H1 (cell line): Measurements from ENCODE around the gene TJP3. TPM values are rescaled to one million over a fixed set of nuclear protein-coding genes. Genes with fewer than 3 reads are reported as not detected.

Source experiments
- CTCF ChIA-PET: fragments of 300-600 bp; sonication (Branson Sonifier 250); formaldehyde crosslinking; loops from one replicate; lab custom pipeline; 2021; ENCODE audit not compliant: partially characterized antibody; lab: Charles Lee
- POLR2A ChIA-PET: fragments of 300-600 bp; sonication (Branson Sonifier 250); formaldehyde crosslinking; loops from one replicate; lab custom pipeline; 2021; ENCODE audit warnings: inconsistent platforms; ENCODE audit not compliant: partially characterized antibody; lab: Charles Lee
- DNase-seq, 2 experiments: peaks; one replicate each; pipeline versions ENCODE4 v3.0.0 to v3.0.0-alpha.2; 2010 to 2022; ENCODE audit warnings: low spot score in 2 of 2, low read depth in 1 of 2, mixed read lengths in 1 of 2
- FAIRE-seq: peaks from 2 replicates; lab custom pipeline; 2011; peaks lifted over from hg19 to GRCh38; lab: Jason Lieb, UNC
- H2AFZ ChIP-seq: 2 replicates; pipeline ENCODE4 v1.8.1; 2012; ENCODE audit warnings: low read length, inconsistent platforms
- H2AK5ac ChIP-seq: 2 replicates; pipeline ENCODE4 v1.6.1; 2013; ENCODE audit warnings: low read depth, low read length
- H2BK120ac ChIP-seq: replicated peaks from 2 replicates; pipeline ENCODE3; 2013; ENCODE audit warnings: low read depth, low read length, inconsistent platforms
- H2BK12ac ChIP-seq: 2 replicates; pipeline ENCODE4 v1.6.1; 2013; ENCODE audit warnings: low read depth, low read length
- H2BK15ac ChIP-seq: 2 replicates; pipeline ENCODE4 v1.6.1; 2013; ENCODE audit warnings: low read length
- H2BK20ac ChIP-seq: 2 replicates; pipeline ENCODE4 v1.6.1; 2013; ENCODE audit warnings: low read length
- H2BK5ac ChIP-seq: 2 replicates; pipeline ENCODE4 v1.6.1; 2013; ENCODE audit warnings: low read depth, low read length
- H3K14ac ChIP-seq: 2 replicates; pipeline ENCODE4 v1.6.1; 2013; ENCODE audit warnings: inconsistent platforms; ENCODE audit not compliant: insufficient read length
- H3K18ac ChIP-seq: 2 replicates; pipeline ENCODE4 v1.6.1; 2013; ENCODE audit warnings: low read length; ENCODE audit errors: extremely low read depth
- H3K23ac ChIP-seq: 2 replicates; pipeline ENCODE4 v1.6.1; 2013; ENCODE audit warnings: inconsistent platforms; ENCODE audit not compliant: insufficient read length
- H3K23me2 ChIP-seq: 2 replicates; pipeline ENCODE4 v1.6.1; 2013; ENCODE audit warnings: low read depth, low read length
- H3K27ac ChIP-seq: 2 replicates; pipeline ENCODE4 v1.6.1; 2011; ENCODE audit warnings: low read depth, low read length, inconsistent platforms
- H3K27me3 ChIP-seq, 4 experiments: replicated peaks in 1 of 4; 1 replicate in 1 of 4; 2 replicates in 3 of 4; pipeline versions ENCODE4 v1.6.1 to v1.8.1; 2011 to 2013; ENCODE audit warnings: low read length in 3 of 4, mild to moderate bottlenecking in 3 of 4, inconsistent platforms in 2 of 4, mixed read lengths in 2 of 4, moderate library complexity in 1 of 4; ENCODE audit not compliant: control insufficient read depth in 3 of 4, insufficient read depth in 3 of 4; ENCODE audit errors: extremely low read depth in 1 of 4
- H3K36me3 ChIP-seq, 4 experiments: 2 replicates each; pipeline versions ENCODE4 v1.6.1 to v1.8.1; 2011 to 2013; ENCODE audit warnings: mild to moderate bottlenecking in 4 of 4, low read length in 3 of 4, moderate library complexity in 2 of 4, control low read depth in 1 of 4, inconsistent platforms in 1 of 4; ENCODE audit not compliant: insufficient read depth in 4 of 4, control insufficient read depth in 2 of 4
- H3K4ac ChIP-seq: replicated peaks from 2 replicates; pipeline ENCODE3; 2013; ENCODE audit warnings: low read length, low read depth, mixed read lengths, inconsistent platforms; ENCODE audit not compliant: insufficient read length
- H3K4me1 ChIP-seq, 4 experiments: replicated peaks in 1 of 4; 1 replicate in 1 of 4; 2 replicates in 3 of 4; pipeline versions ENCODE4 v1.6.1 to v1.8.1; 2011 to 2013; ENCODE audit warnings: low read length in 3 of 4, inconsistent platforms in 2 of 4, mixed read lengths in 1 of 4; ENCODE audit not compliant: insufficient read depth in 4 of 4, control insufficient read depth in 3 of 4
- H3K4me2 ChIP-seq, 2 experiments: 2 replicates each; pipeline versions ENCODE4 v1.6.1 to v1.8.1; 2011 to 2013; ENCODE audit warnings: low read depth in 2 of 2, low read length in 2 of 2, control low read depth in 1 of 2, inconsistent platforms in 1 of 2, mild to moderate bottlenecking in 1 of 2; ENCODE audit not compliant: insufficient read depth in 1 of 2
- H3K4me3 ChIP-seq, 4 experiments: fragments of 200-600, 300-600 bp in 1 of 4; sonication (generic), shearing (Covaris generic), sonication (Bioruptor Twin) in 1 of 4; 2 replicates each; pipeline versions ENCODE4 v1.5.1 to v1.8.1; 2011 to 2016; ENCODE audit warnings: low read length in 4 of 4, low read depth in 3 of 4, control low read depth in 2 of 4, inconsistent platforms in 2 of 4, mild to moderate bottlenecking in 2 of 4, mixed read lengths in 1 of 4, moderate library complexity in 1 of 4; ENCODE audit not compliant: insufficient read depth in 2 of 4; ENCODE audit errors: extremely low read depth in 1 of 4
- H3K56ac ChIP-seq: replicated peaks from 2 replicates; pipeline ENCODE3; 2013; ENCODE audit warnings: low read depth, mild to moderate bottlenecking, mixed read lengths, low read length, inconsistent platforms; ENCODE audit not compliant: insufficient read length
- H3K79me1 ChIP-seq: 2 replicates; pipeline ENCODE4 v1.6.1; 2013; ENCODE audit warnings: low read depth, low read length, control low read depth
- H3K79me2 ChIP-seq, 2 experiments: 2 replicates each; pipeline versions ENCODE4 v1.6.1 to v1.8.1; 2012 to 2013; ENCODE audit warnings: low read length in 2 of 2, mild to moderate bottlenecking in 2 of 2, inconsistent platforms in 1 of 2; ENCODE audit not compliant: insufficient read depth in 2 of 2, control insufficient read depth in 1 of 2
- H3K9ac ChIP-seq, 4 experiments: replicated peaks in 1 of 4; 1 replicate in 1 of 4; 2 replicates in 3 of 4; pipeline versions ENCODE4 v1.6.1 to v1.8.1; 2011 to 2013; ENCODE audit warnings: low read depth in 3 of 4, low read length in 3 of 4, control low read depth in 2 of 4, mild to moderate bottlenecking in 2 of 4, moderate library complexity in 2 of 4, inconsistent platforms in 1 of 4; ENCODE audit errors: extremely low read depth in 1 of 4
- H3K9me3 ChIP-seq, 2 experiments: 2 replicates each; pipeline versions ENCODE4 v1.6.1 to v1.8.1; 2012 to 2013; ENCODE audit warnings: mild to moderate bottlenecking in 2 of 2, moderate library complexity in 2 of 2, control low read depth in 1 of 2, inconsistent platforms in 1 of 2, low read depth in 1 of 2, low read length in 1 of 2, mixed read lengths in 1 of 2; ENCODE audit not compliant: insufficient read depth in 2 of 2
- H4K20me1 ChIP-seq, 2 experiments: replicated peaks in 1 of 2; 2 replicates each; pipeline versions ENCODE3 to v1.8.1; 2011 to 2013; ENCODE audit warnings: inconsistent platforms in 2 of 2, low read length in 2 of 2, mild to moderate bottlenecking in 1 of 2; ENCODE audit not compliant: insufficient read depth in 2 of 2, control insufficient read depth in 1 of 2
- H4K5ac ChIP-seq: 2 replicates; pipeline ENCODE4 v1.6.1; 2013; ENCODE audit warnings: low read length, low read depth, mixed read lengths, inconsistent platforms; ENCODE audit not compliant: insufficient read length
- H4K8ac ChIP-seq: 2 replicates; pipeline ENCODE4 v1.8.0; 2013; ENCODE audit warnings: mild to moderate bottlenecking, moderate library complexity, low read length, inconsistent platforms; ENCODE audit not compliant: insufficient read depth; ENCODE audit errors: extremely low read depth
- H4K91ac ChIP-seq: replicated peaks from 2 replicates; pipeline ENCODE3; 2013; ENCODE audit warnings: low read length, mixed read lengths, inconsistent platforms; ENCODE audit not compliant: insufficient read length
- BCL11A ChIP-seq, 2 experiments: IDR thresholded peaks; one replicate each; pipeline ENCODE4 v1.6.1; 2011; ENCODE audit warnings: low read depth in 2 of 2, low read length in 2 of 2, mild to moderate bottlenecking in 2 of 2
- CBX8 ChIP-seq: fragments of 300-800, 300-1000 bp; sonication (generic); IDR thresholded peaks from 2 replicates; pipeline ENCODE4 v1.7.1; 2016; ENCODE audit warnings: low read depth, low read length, borderline replicate concordance
- CHD2 ChIP-seq: IDR thresholded peaks from 2 replicates; pipeline ENCODE4 v1.6.1; 2012; ENCODE audit warnings: low read length, improper control_type of control experiment
- CREB1 ChIP-seq: IDR thresholded peaks from 2 replicates; pipeline ENCODE4 v1.6.1; 2012; ENCODE audit warnings: inconsistent platforms
- FOSL1 ChIP-seq: IDR thresholded peaks from 2 replicates; pipeline ENCODE4 v1.6.1; 2011; ENCODE audit warnings: mild to moderate bottlenecking, low read depth, low read length, moderate library complexity; ENCODE audit not compliant: insufficient read depth
- RNF2 ChIP-seq: fragments of 200-900, 300-1000 bp; sonication (generic); IDR thresholded peaks from 2 replicates; pipeline ENCODE4 v1.7.1; 2016; ENCODE audit warnings: borderline replicate concordance, low read depth, mild to moderate bottlenecking, antibody characterized with exemption, low read length; ENCODE audit not compliant: poor library complexity, severe bottlenecking; ENCODE audit errors: missing control alignments
- TBP ChIP-seq: IDR thresholded peaks from 2 replicates; pipeline ENCODE4 v1.6.1; 2011; ENCODE audit warnings: low read depth, low read length, improper control_type of control experiment
- ZNF274 ChIP-seq: IDR thresholded peaks from 2 replicates; pipeline ENCODE4 v1.7.0; 2012; ENCODE audit warnings: low read length, borderline replicate concordance; ENCODE audit errors: extremely low read depth
- WGBS, 2 experiments: shearing (Covaris generic) in 1 of 2; methylation state at CpG; one replicate each; pipeline versions ENCODE4 v1.1.6 to v1.1.7; 2013 to 2015; ENCODE audit warnings: low lambda C conversion rate in 2 of 2, mixed read lengths in 2 of 2, inconsistent platforms in 1 of 2, low coverage in 1 of 2, missing lambda C conversion rate in 1 of 2; ENCODE audit not compliant: insufficient replicate concordance in 2 of 2, insufficient coverage in 1 of 2, insufficient read length in 1 of 2; ENCODE audit errors: extremely low coverage in 1 of 2, missing lambda C conversion rate in 1 of 2; 5-methylcytosine and 5-hydroxymethylcytosine counted together
- polyA plus RNA-seq, 7 experiments: library from polyadenylated mRNA; depleted of rRNA in 3 of 7; stranded (reverse) in 5 of 7; unstranded in 2 of 7; fragments of >200 nt in 5 of 7; fragments of 200-250 nt in 2 of 7; gene quantifications; 1 replicate in 5 of 7; 2 replicates in 1 of 7; 4 replicates in 1 of 7; pipeline versions ENCODE4 v1.2.1 to v1.2.3, GENCODE V29; 2011 to 2013; ENCODE audit warnings: missing spikeins in 2 of 7, mixed read lengths in 2 of 7
- total RNA-seq: library from RNA; stranded (reverse); fragmentation: NEBNext Ultra II Directional; extraction: Animal tissue kit (Norgen Biotek cat#: 25700); gene quantifications from 2 replicates; pipeline ENCODE4 v1.2.1, GENCODE V29; 2021

TJP3 gene
- total and polyA plus RNA-seq, 2 of the 8 experiments (the other 6 are each of a cell fraction or from before 2014, with no cell fraction given): 17.1 to 26.1 TPM

GRCh38 chr19:3771906-3772455, 63.8 kb downstream of the TJP3 start, which contains the start of gene RAX2:
TSS of gene RAX2 (minus strand) at chr19:3772228. CDS start at chr19:3771742, 486 bp downstream.
- no peak within 1 kb of the TSS for H2BK20ac ChIP-seq
- H3K9ac ChIP-seq: no peak within 1 kb of the TSS
- no peak within 1 kb of the TSS for H3K14ac ChIP-seq
- peaks cover 0 to 5% (median 1%) of the 10 kb centered on the region in 4 experiments; a peak in 5 of 8 replicates for H3K36me3 ChIP-seq
- H3K4me2 ChIP-seq: peak within 1 kb of the TSS in 1 of 2 experiments; percentile 3; a peak in 2 of 4 replicates
- H2BK120ac ChIP-seq: no peak within 1 kb of the TSS
- ChIA-PET POLR2A (interaction anchor here (1.3 to 3.8 kb wide), 3 partner anchors 9 to 216 kb away, joined by 3 to 23 read pairs (median 3); partner anchors contain the start of gene MRPL54), CTCF (interaction anchor here (3.3 kb wide), 1 partner anchor 12 kb away, joined by 17 read pairs; no protein-coding TSS in a partner anchor)
- TF ChIP-seq RNF2 (no peak), CHD2 (no peak), CREB1 (no peak), FOSL1 (no peak), CBX8 (no peak), TBP (no peak), ZNF274 (no peak), BCL11A (IDR thresholded peaks at IDR 0.05; ENCODE audit: low read depth in 2 of 2, low read length in 2 of 2) (no peak)
- peaks cover 0 to 7% (median 2%) of the 10 kb centered on the region in 4 experiments; a peak in 2 of 7 replicates for H3K4me1 ChIP-seq
- no peak within 1 kb of the TSS for H2AK5ac ChIP-seq
- no peak within 1 kb of the TSS; the same call in 1 of the 2 replicates for H3K18ac ChIP-seq
- 82% methylated on average over 18 of the region's 23 CpGs; no CpG with 5 or more reads in 1 of the 2 experiments for WGBS, 2 experiments
- H2BK5ac ChIP-seq: peak within 1 kb of the TSS; percentile 26; the same call in 1 of the 2 replicates
- H2AFZ ChIP-seq: no peak within 1 kb of the TSS
- no peak within 1 kb of the TSS for H4K5ac ChIP-seq
- H3K79me2 ChIP-seq: no peaks in the 10 kb centered on the region
- no peak within 1 kb of the TSS for H3K23ac ChIP-seq
- H3K4ac ChIP-seq: no peak within 1 kb of the TSS
- no peak within 1 kb of the TSS for H2BK15ac ChIP-seq
- no peaks in the 10 kb centered on the region for H3K27me3 ChIP-seq
- H3K9me3 ChIP-seq: no peaks in the 10 kb centered on the region
- peaks cover 0 to 5% of the 10 kb centered on the region in 2 experiments for H4K20me1 ChIP-seq
- peaks cover 6% of the 10 kb centered on the region; the same call in 1 of the 2 replicates for H3K23me2 ChIP-seq
- no peak within 1 kb of the TSS for H3K27ac ChIP-seq
- peak within 1 kb of the TSS; percentile 55; the same call in 1 of the 2 replicates for H2BK12ac ChIP-seq
- peak within 1 kb of the TSS; percentile 74 for H4K91ac ChIP-seq
- DNase-seq: no peak
- H3K4me3 ChIP-seq: no peak within 1 kb of the TSS
- 0 out of 2 replicates have a peak, but pooled peaks cover under 1% of the 10 kb centered on the region for H3K79me1 ChIP-seq
- no peak within 1 kb of the TSS for H3K56ac ChIP-seq
- FAIRE-seq: no peak
- H4K8ac ChIP-seq: peak within 1 kb of the TSS; percentile 65; the same call in 1 of the 2 replicates
